Thyroid gland (tissue), 4 donors: ENCODE data around the gene MRPL4. TPM values are rescaled to one million over a fixed set of nuclear protein-coding genes. Genes with fewer than 3 reads are reported as not detected.

Experiments used
- DNase-seq, 2 donors: peaks; one replicate each; pipeline ENCODE4 v3.0.0-alpha.2; 2019
- H3K27ac ChIP-seq, 3 donors: fragments of 200-600 bp; sonication (generic); 1 replicate in 2 of 3; 2 replicates in 1 of 3; pipeline ENCODE4 v1.5.1; 2016 to 2019; ENCODE audit warnings: mild to moderate bottlenecking in 1 of 3, moderate library complexity in 1 of 3
- H3K27me3 ChIP-seq: fragments of 200-600 bp; sonication (generic); one replicate; pipeline ENCODE4 v1.5.1; 2019
- H3K36me3 ChIP-seq, 2 donors: fragments of 200-600 bp; sonication (generic); one replicate each; pipeline ENCODE4 v1.5.1; 2016 to 2019
- H3K4me1 ChIP-seq, 2 donors: fragments of 200-600 bp; sonication (generic); one replicate each; pipeline ENCODE4 v1.5.1; 2017 to 2019
- H3K4me3 ChIP-seq, 3 donors: fragments of 200-600 bp; sonication (generic); replicated peaks in 1 of 3; 1 replicate in 2 of 3; 2 replicates in 1 of 3; pipeline ENCODE4 v1.5.1; 2016; ENCODE audit warnings: mild to moderate bottlenecking in 1 of 3
- H3K9me3 ChIP-seq: fragments of 200-600 bp; sonication (generic); one replicate; pipeline ENCODE4 v1.5.1; 2017
- POLR2A ChIP-seq, 2 donors: fragments of 450-650 bp; IDR thresholded peaks; one replicate each; pipeline ENCODE4 v1.6.1; 2017; ENCODE audit warnings: antibody characterized with exemption in 2 of 2, mild to moderate bottlenecking in 2 of 2, moderate library complexity in 1 of 2
- WGBS, 2 donors: methylation state at CpG; one replicate each; pipeline ENCODE4 v1.1.5; 2017; 5-methylcytosine and 5-hydroxymethylcytosine counted together
- intact Hi-C: fragments of 100-400 bp; cut with DNase I; formaldehyde crosslinking; loops from one replicate; pipeline ENCODE4 v1.15.1; 2023
- total RNA-seq, 4 donors: library from RNA; depleted of rRNA; stranded (reverse); fragments of >200 nt; gene quantifications; one replicate each; pipeline ENCODE4 v1.2.3, GENCODE V29; 2016
- TF ChIP-seq, protein P1 (sequence below), 6 experiments: fragments of 200-600 bp in 3 of 6; fragments of 450-650 bp in 3 of 6; sonication (generic) in 3 of 6; IDR thresholded peaks; one replicate each; pipeline ENCODE4 v1.5.1; 2016 to 2019; ENCODE audit warnings: antibody characterized with exemption in 6 of 6, mild to moderate bottlenecking in 2 of 6, inconsistent platforms in 1 of 6, moderate library complexity in 1 of 6

The MRPL4 gene
- total RNA-seq, 4 donors from 2014 or later, result 36.1 to 81.7 (median 54.9) TPM

DNA sequence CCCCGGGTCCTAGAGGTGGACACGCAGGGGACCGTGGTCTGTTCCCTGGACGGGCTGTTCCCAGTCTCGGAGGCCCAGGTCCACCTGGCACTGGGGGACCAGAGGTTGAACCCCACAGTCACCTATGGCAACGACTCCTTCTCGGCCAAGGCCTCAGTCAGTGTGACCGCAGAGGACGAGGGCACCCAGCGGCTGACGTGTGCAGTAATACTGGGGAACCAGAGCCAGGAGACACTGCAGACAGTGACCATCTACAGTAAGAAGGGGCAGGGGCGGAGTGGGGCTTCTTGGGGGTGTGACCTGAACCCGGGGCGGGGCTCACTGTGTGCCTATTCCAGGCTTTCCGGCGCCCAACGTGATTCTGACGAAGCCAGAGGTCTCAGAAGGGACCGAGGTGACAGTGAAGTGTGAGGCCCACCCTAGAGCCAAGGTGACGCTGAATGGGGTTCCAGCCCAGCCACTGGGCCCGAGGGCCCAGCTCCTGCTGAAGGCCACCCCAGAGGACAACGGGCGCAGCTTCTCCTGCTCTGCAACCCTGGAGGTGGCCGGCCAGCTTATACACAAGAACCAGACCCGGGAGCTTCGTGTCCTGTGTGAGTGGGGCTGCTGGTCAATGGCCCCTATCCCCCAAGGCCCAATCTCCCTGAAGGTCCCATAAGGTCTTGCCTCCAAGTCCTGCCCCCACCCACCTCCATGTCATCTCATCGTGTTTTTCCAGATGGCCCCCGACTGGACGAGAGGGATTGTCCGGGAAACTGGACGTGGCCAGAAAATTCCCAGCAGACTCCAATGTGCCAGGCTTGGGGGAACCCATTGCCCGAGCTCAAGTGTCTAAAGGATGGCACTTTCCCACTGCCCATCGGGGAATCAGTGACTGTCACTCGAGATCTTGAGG is 32.3 kb downstream of the MRPL4 start:
- Histone ChIP-seq H3K9me3 (no peaks in the 10 kb centered on the region), H3K27me3 (peaks cover 9% of the 10 kb centered on the region), H3K4me3 (no peak overlapping the region), H3K36me3 (peaks cover 6 to 18% of the 10 kb centered on the region in 2 donors), H3K27ac (no peak overlapping the region), H3K4me1 (peaks cover 15 to 32% of the 10 kb centered on the region in 2 donors)
- WGBS, 2 donors, result 89 to 96% methylated on average over 5 to 31 of the region's 34 CpGs
- TF ChIP-seq POLR2A (IDR thresholded peaks at IDR 0.05), result no peak
- TF ChIP-seq, protein P1, sequence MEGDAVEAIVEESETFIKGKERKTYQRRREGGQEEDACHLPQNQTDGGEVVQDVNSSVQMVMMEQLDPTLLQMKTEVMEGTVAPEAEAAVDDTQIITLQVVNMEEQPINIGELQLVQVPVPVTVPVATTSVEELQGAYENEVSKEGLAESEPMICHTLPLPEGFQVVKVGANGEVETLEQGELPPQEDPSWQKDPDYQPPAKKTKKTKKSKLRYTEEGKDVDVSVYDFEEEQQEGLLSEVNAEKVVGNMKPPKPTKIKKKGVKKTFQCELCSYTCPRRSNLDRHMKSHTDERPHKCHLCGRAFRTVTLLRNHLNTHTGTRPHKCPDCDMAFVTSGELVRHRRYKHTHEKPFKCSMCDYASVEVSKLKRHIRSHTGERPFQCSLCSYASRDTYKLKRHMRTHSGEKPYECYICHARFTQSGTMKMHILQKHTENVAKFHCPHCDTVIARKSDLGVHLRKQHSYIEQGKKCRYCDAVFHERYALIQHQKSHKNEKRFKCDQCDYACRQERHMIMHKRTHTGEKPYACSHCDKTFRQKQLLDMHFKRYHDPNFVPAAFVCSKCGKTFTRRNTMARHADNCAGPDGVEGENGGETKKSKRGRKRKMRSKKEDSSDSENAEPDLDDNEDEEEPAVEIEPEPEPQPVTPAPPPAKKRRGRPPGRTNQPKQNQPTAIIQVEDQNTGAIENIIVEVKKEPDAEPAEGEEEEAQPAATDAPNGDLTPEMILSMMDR (IDR thresholded peaks at IDR 0.05), result no peak
- no peak for DNase-seq
- intact Hi-C loops, result no loop called here

DNA sequence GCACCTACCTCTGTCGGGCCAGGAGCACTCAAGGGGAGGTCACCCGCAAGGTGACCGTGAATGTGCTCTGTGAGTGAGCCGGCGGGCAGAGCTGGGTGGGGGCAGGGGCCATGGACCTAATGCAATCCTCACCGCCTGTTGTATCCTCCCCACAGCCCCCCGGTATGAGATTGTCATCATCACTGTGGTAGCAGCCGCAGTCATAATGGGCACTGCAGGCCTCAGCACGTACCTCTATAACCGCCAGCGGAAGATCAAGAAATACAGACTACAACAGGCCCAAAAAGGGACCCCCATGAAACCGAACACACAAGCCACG is 32.9 kb downstream of the MRPL4 start:
- peaks cover 21 to 38% of the 10 kb centered on the region in 2 donors for H3K4me1 ChIP-seq
- no peaks in the 10 kb centered on the region for H3K9me3 ChIP-seq
- WGBS, 2 donors, result 98 to 100% methylated on average over 9 to 12 of the region's 13 CpGs
- TF ChIP-seq, protein P1 (IDR thresholded peaks at IDR 0.05), result no peak
- no peak for TF ChIP-seq POLR2A (IDR thresholded peaks at IDR 0.05)
- peaks cover 6 to 18% of the 10 kb centered on the region in 2 donors for H3K36me3 ChIP-seq
- no peak overlapping the region for H3K27ac ChIP-seq
- peaks cover 15% of the 10 kb centered on the region for H3K27me3 ChIP-seq
- DNase-seq, result no peak
- intact Hi-C loops, result no loop called here
- H3K4me3 ChIP-seq, result no peak overlapping the region

DNA sequence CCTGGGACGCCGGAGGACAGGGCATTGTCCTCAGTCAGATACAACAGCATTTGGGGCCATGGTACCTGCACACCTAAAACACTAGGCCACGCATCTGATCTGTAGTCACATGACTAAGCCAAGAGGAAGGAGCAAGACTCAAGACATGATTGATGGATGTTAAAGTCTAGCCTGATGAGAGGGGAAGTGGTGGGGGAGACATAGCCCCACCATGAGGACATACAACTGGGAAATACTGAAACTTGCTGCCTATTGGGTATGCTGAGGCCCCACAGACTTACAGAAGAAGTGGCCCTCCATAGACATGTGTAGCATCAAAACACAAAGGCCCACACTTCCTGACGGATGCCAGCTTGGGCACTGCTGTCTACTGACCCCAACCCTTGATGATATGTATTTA is 33.4 kb downstream of the MRPL4 start:
- intact Hi-C loops, result no loop called here
- Histone ChIP-seq H3K4me3 (no peak overlapping the region), H3K4me1 (peaks cover 23 to 43% of the 10 kb centered on the region in 2 donors), H3K27me3 (peaks cover 16% of the 10 kb centered on the region), H3K36me3 (peaks cover 6 to 18% of the 10 kb centered on the region in 2 donors), H3K9me3 (no peaks in the 10 kb centered on the region), H3K27ac (no peak overlapping the region)
- 94 to 95% methylated on average over 4 of the region's 4 CpGs for WGBS, 2 donors
- no peak for DNase-seq
- TF ChIP-seq, protein P1 (IDR thresholded peaks at IDR 0.05), result no peak
- no peak for TF ChIP-seq POLR2A (IDR thresholded peaks at IDR 0.05)

DNA sequence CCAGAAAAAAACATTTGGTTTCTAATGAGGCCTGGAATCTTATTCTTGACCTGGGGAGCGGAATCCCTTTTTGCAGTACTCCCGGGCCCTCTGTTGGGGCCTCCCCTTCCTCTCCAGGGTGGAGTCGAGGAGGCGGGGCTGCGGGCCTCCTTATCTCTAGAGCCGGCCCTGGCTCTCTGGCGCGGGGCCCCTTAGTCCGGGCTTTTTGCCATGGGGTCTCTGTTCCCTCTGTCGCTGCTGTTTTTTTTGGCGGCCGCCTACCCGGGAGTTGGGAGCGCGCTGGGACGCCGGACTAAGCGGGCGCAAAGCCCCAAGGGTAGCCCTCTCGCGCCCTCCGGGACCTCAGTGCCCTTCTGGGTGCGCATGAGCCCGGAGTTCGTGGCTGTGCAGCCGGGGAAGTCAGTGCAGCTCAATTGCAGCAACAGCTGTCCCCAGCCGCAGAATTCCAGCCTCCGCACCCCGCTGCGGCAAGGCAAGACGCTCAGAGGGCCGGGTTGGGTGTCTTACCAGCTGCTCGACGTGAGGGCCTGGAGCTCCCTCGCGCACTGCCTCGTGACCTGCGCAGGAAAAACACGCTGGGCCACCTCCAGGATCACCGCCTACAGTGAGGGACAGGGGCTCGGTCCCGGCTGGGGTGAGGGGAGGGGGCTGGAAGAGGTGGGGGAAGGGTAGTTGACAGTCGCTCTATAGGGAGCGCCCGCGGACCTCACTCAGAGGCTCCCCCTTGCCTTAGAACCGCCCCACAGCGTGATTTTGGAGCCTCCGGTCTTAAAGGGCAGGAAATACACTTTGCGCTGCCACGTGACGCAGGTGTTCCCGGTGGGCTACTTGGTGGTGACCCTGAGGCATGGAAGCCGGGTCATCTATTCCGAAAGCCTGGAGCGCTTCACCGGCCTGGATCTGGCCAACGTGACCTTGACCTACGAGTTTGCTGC is 35.1 kb downstream of the MRPL4 start, which contains the start of gene ICAM4:
ICAM4 (plus strand) TSS at position 153 of the 935 bp plus-strand sequence; CDS start at position 211, 58 bp downstream.
- WGBS, 2 donors, result 3 to 5% methylated on average over 33 to 34 of the region's 59 CpGs
- H3K36me3 ChIP-seq, result peaks cover 6 to 18% of the 10 kb centered on the region in 2 donors
- no peaks in the 10 kb centered on the region for H3K9me3 ChIP-seq
- DNase-seq, result peak in 1 of 2 donors; percentile 41
- TF ChIP-seq POLR2A (IDR thresholded peaks at IDR 0.05), result no peak
- TF ChIP-seq, protein P1 (IDR thresholded peaks at IDR 0.05), result no peak
- no peak within 1 kb of the TSS for H3K4me3 ChIP-seq
- peaks cover 36 to 60% of the 10 kb centered on the region in 2 donors for H3K4me1 ChIP-seq
- intact Hi-C loops, result no loop called here
- H3K27me3 ChIP-seq, result peaks cover 27% of the 10 kb centered on the region
- H3K27ac ChIP-seq, result no peak within 1 kb of the TSS
